B cell (primary cell): ENCODE results near the gene CARMIL1. TPM values are rescaled to one million over a fixed set of nuclear protein-coding genes. Genes with fewer than 3 reads are reported as not detected.

Experiments
- ATAC-seq: fragments of 200-7000 bp; cut with Tn5 transposase; one replicate; pipeline ENCODE4 v1.10.0; 2021; ENCODE audit warnings: low read depth, mild to moderate bottlenecking, moderate number of reproducible peaks, moderate library complexity
- CTCF ChIA-PET: fragments of 350-600 bp; sonication (Branson Sonifier 250); formaldehyde crosslinking; loops from one replicate; lab custom pipeline; 2021; ENCODE audit warnings: antibody characterized with exemption, inconsistent platforms; lab: Charles Lee
- POLR2A ChIA-PET: fragments of 350-600 bp; sonication (Branson Sonifier 250); formaldehyde crosslinking; loops from one replicate; lab custom pipeline; 2021; ENCODE audit warnings: antibody characterized with exemption; lab: Charles Lee
- DNase-seq: peaks from one replicate; pipeline ENCODE4 v3.0.0; 2013
- H2AFZ ChIP-seq: 2 replicates; pipeline ENCODE4 v1.6.1; 2012; ENCODE audit warnings: mild to moderate bottlenecking, low read depth, low read length; ENCODE audit not compliant: insufficient read depth, poor library complexity, severe bottlenecking
- H3K27ac ChIP-seq, 2 donors: 1 replicate in 1 of 2; 2 replicates in 1 of 2; pipeline ENCODE4 v1.5.1; 2012 to 2013; ENCODE audit warnings: low read length in 2 of 2, mild to moderate bottlenecking in 2 of 2, moderate library complexity in 1 of 2
- H3K27me3 ChIP-seq, 4 experiments: fragments of 200-600 bp in 1 of 4; sonication (generic) in 1 of 4; replicated peaks in 1 of 4; 1 replicate in 2 of 4; 2 replicates in 2 of 4; pipeline versions ENCODE4 v1.6.1 to v1.7.0; 2013 to 2016; ENCODE audit warnings: low read length in 3 of 4, mild to moderate bottlenecking in 2 of 4, mixed read lengths in 1 of 4, moderate library complexity in 1 of 4; ENCODE audit not compliant: insufficient read depth in 4 of 4, control insufficient read depth in 3 of 4; ENCODE audit errors: control extremely low read depth in 1 of 4
- H3K36me3 ChIP-seq, 2 experiments: replicated peaks in 1 of 2; 1 replicate in 1 of 2; 2 replicates in 1 of 2; pipeline versions ENCODE4 v1.6.1 to v1.7.1; 2013; ENCODE audit warnings: low read length in 1 of 2; ENCODE audit not compliant: insufficient read depth in 2 of 2, control insufficient read depth in 1 of 2; ENCODE audit errors: control extremely low read depth in 1 of 2, extremely low read depth in 1 of 2
- H3K4me1 ChIP-seq, 2 donors: fragments of 200-600 bp in 1 of 2; sonication (generic) in 1 of 2; 1 replicate in 1 of 2; 2 replicates in 1 of 2; pipeline versions ENCODE4 v1.5.1 to v1.6.1; 2013 to 2017; ENCODE audit warnings: low read length in 2 of 2; ENCODE audit not compliant: control insufficient read depth in 2 of 2, insufficient read depth in 2 of 2
- H3K4me2 ChIP-seq: replicated peaks from 2 replicates; pipeline ENCODE3; 2012; ENCODE audit warnings: mild to moderate bottlenecking, low read depth, low read length; ENCODE audit not compliant: poor library complexity, severe bottlenecking
- H3K4me3 ChIP-seq, 5 experiments: fragments of 200-600 bp in 1 of 5; sonication (generic) in 1 of 5; 1 replicate in 3 of 5; 2 replicates in 2 of 5; pipeline versions ENCODE4 v1.5.1 to v1.7.0; 2011 to 2016; ENCODE audit warnings: low read length in 4 of 5, mild to moderate bottlenecking in 4 of 5, low read depth in 2 of 5, control low read depth in 1 of 5, moderate library complexity in 1 of 5; ENCODE audit not compliant: insufficient read depth in 1 of 5; ENCODE audit errors: control extremely low read depth in 1 of 5, extremely low read depth in 1 of 5
- H3K79me2 ChIP-seq: fragments of 200-600 bp; sonication (generic); one replicate; pipeline ENCODE4 v1.6.0; 2016; ENCODE audit warnings: low read length; ENCODE audit not compliant: control insufficient read depth, insufficient read depth
- H3K9ac ChIP-seq: fragments of 200-600 bp; sonication (generic); 2 replicates; pipeline ENCODE4 v1.6.1; 2017; ENCODE audit warnings: mild to moderate bottlenecking, low read length, moderate library complexity
- H3K9me3 ChIP-seq, 3 donors: one replicate each; pipeline versions ENCODE4 v1.6.1 to v1.7.1; 2013; ENCODE audit warnings: low read length in 2 of 3; ENCODE audit not compliant: control insufficient read depth in 2 of 3, insufficient read depth in 1 of 3; ENCODE audit errors: control extremely low read depth in 1 of 3
- H4K20me1 ChIP-seq: 2 replicates; pipeline ENCODE4 v1.6.0; 2012; ENCODE audit warnings: mild to moderate bottlenecking, low read length; ENCODE audit not compliant: insufficient read depth, control insufficient read depth, poor library complexity, severe bottlenecking
- H3K27ac Mint-ChIP-seq: one replicate; pipeline ENCODE4 v1.8.0; 2021; ENCODE audit warnings: mixed read lengths
- H3K27me3 Mint-ChIP-seq: one replicate; pipeline ENCODE4 v1.8.0; 2021; ENCODE audit warnings: mixed read lengths
- H3K4me1 Mint-ChIP-seq: one replicate; pipeline ENCODE4 v1.8.0; 2021; ENCODE audit warnings: mixed read lengths
- H3K4me3 Mint-ChIP-seq: one replicate; pipeline ENCODE4 v1.8.0; 2021; ENCODE audit warnings: mixed read lengths
- H3K9me3 Mint-ChIP-seq: one replicate; pipeline ENCODE4 v1.8.0; 2022; ENCODE audit warnings: mixed read lengths; ENCODE audit not compliant: insufficient read depth
- EZH2 ChIP-seq: IDR thresholded peaks from 2 replicates; pipeline ENCODE4 v1.6.1; 2012; ENCODE audit warnings: borderline replicate concordance, low read depth, mild to moderate bottlenecking, moderate library complexity, low read length; ENCODE audit not compliant: insufficient read depth, poor library complexity, severe bottlenecking
- WGBS: methylation state at CpG from one replicate; pipeline ENCODE4 v1.1.5; 2013; ENCODE audit warnings: missing lambda C conversion rate; ENCODE audit not compliant: insufficient coverage; 5-methylcytosine and 5-hydroxymethylcytosine counted together
- intact Hi-C: fragments of 100-400 bp; cut with micrococcal nuclease; formaldehyde crosslinking; loops from one replicate; pipeline ENCODE4 v1.10.0; 2022
- polyA plus RNA-seq: library from polyadenylated mRNA; depleted of rRNA; stranded (reverse); fragments of >200 nt; gene quantifications from 2 replicates; pipeline ENCODE4 v1.2.3, GENCODE V29; 2012
- total RNA-seq, 2 donors: library from RNA; stranded (reverse); fragments of 120-200 nt in 1 of 2; gene quantifications; 1 replicate in 1 of 2; 2 replicates in 1 of 2; pipeline versions ENCODE4 v1.2.3 to v1.2.4, GENCODE V29; 2013 to 2022
- TF ChIP-seq, protein P1 (sequence below): fragments of 200-600 bp; IDR thresholded peaks from one replicate; pipeline ENCODE4 v1.8.0; 2022; ENCODE audit warnings: antibody characterized with exemption, mild to moderate bottlenecking

Gene CARMIL1
- total and polyA plus RNA-seq, 2 donors (not counting 1 experiment from before 2014, with no cell fraction given) = 7.5 to 11.0 TPM

DNA sequence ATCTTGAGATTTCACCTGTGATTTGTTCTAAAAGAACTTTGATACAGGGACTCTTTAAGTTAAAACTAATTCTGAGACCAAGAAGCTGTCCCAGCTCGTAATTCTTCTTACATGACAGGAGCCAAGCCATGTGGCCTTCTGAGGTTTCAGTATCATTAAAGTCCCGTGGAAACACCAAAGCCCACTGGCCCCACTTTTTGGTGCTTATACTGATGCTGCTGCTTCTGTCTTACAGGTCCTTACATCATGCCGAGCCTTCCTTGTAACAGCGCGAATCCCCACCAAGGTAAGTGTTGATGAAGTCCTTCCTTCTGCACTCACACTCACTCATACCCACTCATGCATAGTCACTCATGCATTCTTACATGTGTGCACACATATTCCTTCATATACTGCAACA is 140.7 kb downstream of the CARMIL1 start:
- Histone ChIP-seq H2AFZ (no peak overlapping the region), H3K27me3 (no peaks in the 10 kb centered on the region), H3K27ac (no peak overlapping the region), H3K4me2 (no peak overlapping the region), H3K9ac (no peak overlapping the region), H3K79me2 (no peaks in the 10 kb centered on the region), H3K9me3 (no peaks in the 10 kb centered on the region), H3K36me3 (no peaks in the 10 kb centered on the region), H3K4me3 (no peak overlapping the region), H3K4me1 (no peaks in the 10 kb centered on the region), H4K20me1 (no peaks in the 10 kb centered on the region)
- ChIA-PET CTCF (no interaction called here), POLR2A (no interaction called here)
- peaks cover 3% of the 10 kb centered on the region for H3K4me1 Mint-ChIP-seq
- H3K27me3 Mint-ChIP-seq = no peaks in the 10 kb centered on the region
- no peak overlapping the region for H3K27ac Mint-ChIP-seq
- H3K9me3 Mint-ChIP-seq = peaks cover 4% of the 10 kb centered on the region
- no peak for TF ChIP-seq EZH2
- TF ChIP-seq, protein P1, sequence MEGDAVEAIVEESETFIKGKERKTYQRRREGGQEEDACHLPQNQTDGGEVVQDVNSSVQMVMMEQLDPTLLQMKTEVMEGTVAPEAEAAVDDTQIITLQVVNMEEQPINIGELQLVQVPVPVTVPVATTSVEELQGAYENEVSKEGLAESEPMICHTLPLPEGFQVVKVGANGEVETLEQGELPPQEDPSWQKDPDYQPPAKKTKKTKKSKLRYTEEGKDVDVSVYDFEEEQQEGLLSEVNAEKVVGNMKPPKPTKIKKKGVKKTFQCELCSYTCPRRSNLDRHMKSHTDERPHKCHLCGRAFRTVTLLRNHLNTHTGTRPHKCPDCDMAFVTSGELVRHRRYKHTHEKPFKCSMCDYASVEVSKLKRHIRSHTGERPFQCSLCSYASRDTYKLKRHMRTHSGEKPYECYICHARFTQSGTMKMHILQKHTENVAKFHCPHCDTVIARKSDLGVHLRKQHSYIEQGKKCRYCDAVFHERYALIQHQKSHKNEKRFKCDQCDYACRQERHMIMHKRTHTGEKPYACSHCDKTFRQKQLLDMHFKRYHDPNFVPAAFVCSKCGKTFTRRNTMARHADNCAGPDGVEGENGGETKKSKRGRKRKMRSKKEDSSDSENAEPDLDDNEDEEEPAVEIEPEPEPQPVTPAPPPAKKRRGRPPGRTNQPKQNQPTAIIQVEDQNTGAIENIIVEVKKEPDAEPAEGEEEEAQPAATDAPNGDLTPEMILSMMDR = no peak
- intact Hi-C loops = no loop called here
- H3K4me3 Mint-ChIP-seq = no peak overlapping the region
- 91% methylated on average over 5 of the region's 5 CpGs for WGBS
- DNase-seq (no peak), ATAC-seq (no peak)

GRCh38 chr6:25423358-25423757 is 144.2 kb downstream of the CARMIL1 start:
- ATAC-seq (no peak), DNase-seq (no peak)
- CTCF ChIA-PET = no interaction called here
- H3K4me3 ChIP-seq = no peak overlapping the region
- H4K20me1 ChIP-seq = no peaks in the 10 kb centered on the region
- no peak overlapping the region for H3K9ac ChIP-seq
- no peaks in the 10 kb centered on the region for H3K36me3 ChIP-seq
- no peaks in the 10 kb centered on the region for H3K4me1 ChIP-seq
- peaks cover 4% of the 10 kb centered on the region for H3K9me3 Mint-ChIP-seq
- H3K4me3 Mint-ChIP-seq = no peak overlapping the region
- H3K9me3 ChIP-seq = no peaks in the 10 kb centered on the region
- no peak overlapping the region for H2AFZ ChIP-seq
- H3K27me3 Mint-ChIP-seq = no peaks in the 10 kb centered on the region
- no peak overlapping the region for H3K27ac Mint-ChIP-seq
- 96% methylated on average over 5 of the region's 6 CpGs for WGBS
- no peaks in the 10 kb centered on the region for H3K79me2 ChIP-seq
- H3K4me2 ChIP-seq = no peak overlapping the region
- peaks cover 7% of the 10 kb centered on the region for H3K4me1 Mint-ChIP-seq
- H3K27ac ChIP-seq = no peak overlapping the region
- POLR2A ChIA-PET = no interaction called here
- intact Hi-C loops = no loop called here
- TF ChIP-seq, protein P1 = no peak
- TF ChIP-seq EZH2 = no peak
- H3K27me3 ChIP-seq = no peaks in the 10 kb centered on the region
